NT2/D1 (cell line): ENCODE measurements around the gene CFAP65.

Source experiments
- DNase-seq: peaks from one replicate; pipeline ENCODE4 v3.0.0-alpha.2; 2011; ENCODE audit warnings: low read depth, low spot score
- H3K27me3 ChIP-seq: 2 replicates; pipeline ENCODE4 v1.6.0; 2011; ENCODE audit warnings: mild to moderate bottlenecking; ENCODE audit not compliant: insufficient read length, insufficient read depth
- H3K36me3 ChIP-seq: 2 replicates; pipeline ENCODE4 v1.6.1; 2011; ENCODE audit warnings: mild to moderate bottlenecking, low read length, mixed read lengths; ENCODE audit not compliant: insufficient read depth, insufficient read length
- H3K4me1 ChIP-seq: 2 replicates; pipeline ENCODE4 v1.5.1; 2011; ENCODE audit not compliant: insufficient read depth, insufficient read length
- H3K4me3 ChIP-seq: 2 replicates; pipeline ENCODE4 v1.5.1; 2011; ENCODE audit warnings: low read depth; ENCODE audit not compliant: insufficient read length
- H3K9ac ChIP-seq: 2 replicates; pipeline ENCODE4 v1.6.0; 2011; ENCODE audit warnings: low read depth; ENCODE audit not compliant: insufficient read length
- H3K9me3 ChIP-seq: 2 replicates; pipeline ENCODE4 v1.5.1; 2011; ENCODE audit warnings: mild to moderate bottlenecking, low read length; ENCODE audit not compliant: insufficient read depth
- SUZ12 ChIP-seq: IDR thresholded peaks from 2 replicates; pipeline ENCODE4 v1.6.1; 2011; ENCODE audit not compliant: insufficient read length, insufficient read depth; ENCODE audit errors: extremely low read depth
- YY1 ChIP-seq: IDR thresholded peaks from 2 replicates; pipeline ENCODE4 v1.6.1; 2011; ENCODE audit not compliant: insufficient read length, insufficient read depth
- ZNF274 ChIP-seq: IDR thresholded peaks from 2 replicates; pipeline ENCODE4 v1.6.1; 2011; ENCODE audit warnings: mild to moderate bottlenecking, low read depth, low read length

CFAP65 gene

GRCh38 chr2:219022041-219022440, 19.3 kb downstream of the CFAP65 start:
- peaks cover 12% of the 10 kb centered on the region for H3K4me1 ChIP-seq
- DNase-seq, result no peak
- no peaks in the 10 kb centered on the region for H3K9me3 ChIP-seq
- no peak overlapping the region for H3K9ac ChIP-seq
- H3K36me3 ChIP-seq, result no peaks in the 10 kb centered on the region
- H3K27me3 ChIP-seq, result no peaks in the 10 kb centered on the region
- TF ChIP-seq SUZ12, result no peak
- no peak for TF ChIP-seq ZNF274
- no peak for TF ChIP-seq YY1
- H3K4me3 ChIP-seq, result no peak overlapping the region

- TF ChIP-seq SUZ12 (no peak), ZNF274 (no peak), YY1 (no peak)
- no peaks in the 10 kb centered on the region for H3K9me3 ChIP-seq
- DNase-seq, result no peak
- H3K4me3 ChIP-seq, result no peak overlapping the region
- H3K4me1 ChIP-seq, result peaks cover 12% of the 10 kb centered on the region
- no peaks in the 10 kb centered on the region for H3K36me3 ChIP-seq
- no peak overlapping the region for H3K9ac ChIP-seq
- no peaks in the 10 kb centered on the region for H3K27me3 ChIP-seq
These were observed 19.7 kb downstream of the CFAP65 start for GRCh38 chr2:219021591-219021990.

- Histone ChIP-seq H3K27me3 (peaks cover 1% of the 10 kb centered on the region), H3K36me3 (no peaks in the 10 kb centered on the region), H3K4me1 (peaks cover 12% of the 10 kb centered on the region), H3K9me3 (no peaks in the 10 kb centered on the region), H3K9ac (no peak overlapping the region), H3K4me3 (no peak overlapping the region)
- DNase-seq, result no peak
- TF ChIP-seq YY1 (no peak), SUZ12 (no peak), ZNF274 (no peak)
These were observed 20.5 kb downstream of the CFAP65 start for GRCh38 chr2:219020604-219021365.

- no peak overlapping the region for H3K9ac ChIP-seq
- DNase-seq, result no peak
- peaks cover 13% of the 10 kb centered on the region for H3K27me3 ChIP-seq
- no peak overlapping the region for H3K4me3 ChIP-seq
- H3K9me3 ChIP-seq, result no peaks in the 10 kb centered on the region
- TF ChIP-seq SUZ12, result no peak
- no peak for TF ChIP-seq YY1
- no peak for TF ChIP-seq ZNF274
- H3K4me1 ChIP-seq, result peaks cover 12% of the 10 kb centered on the region
- no peaks in the 10 kb centered on the region for H3K36me3 ChIP-seq
These were observed 21.9 kb downstream of the CFAP65 start for GRCh38 chr2:219019436-219019835.

- H3K36me3 ChIP-seq, result no peaks in the 10 kb centered on the region
- H3K4me3 ChIP-seq, result no peak overlapping the region
- no peaks in the 10 kb centered on the region for H3K9me3 ChIP-seq
- no peak for DNase-seq
- no peak for TF ChIP-seq YY1
- TF ChIP-seq ZNF274, result no peak
- TF ChIP-seq SUZ12, result no peak
- H3K27me3 ChIP-seq, result peaks cover 19% of the 10 kb centered on the region
- H3K9ac ChIP-seq, result no peak overlapping the region
- peaks cover 8% of the 10 kb centered on the region for H3K4me1 ChIP-seq
These were observed 22.6 kb downstream of the CFAP65 start for GRCh38 chr2:219018726-219019125.

GRCh38 chr2:219018286-219018685, 23.0 kb downstream of the CFAP65 start:
- no peak overlapping the region for H3K9ac ChIP-seq
- peaks cover 3% of the 10 kb centered on the region for H3K4me1 ChIP-seq
- H3K27me3 ChIP-seq, result peaks cover 23% of the 10 kb centered on the region
- H3K36me3 ChIP-seq, result no peaks in the 10 kb centered on the region
- DNase-seq, result no peak
- H3K9me3 ChIP-seq, result no peaks in the 10 kb centered on the region
- TF ChIP-seq ZNF274 (no peak), YY1 (no peak), SUZ12 (no peak)
- H3K4me3 ChIP-seq, result no peak overlapping the region

GRCh38 chr2:219017201-219017931, 23.9 kb downstream of the CFAP65 start:
- Histone ChIP-seq H3K4me1 (no peaks in the 10 kb centered on the region), H3K9ac (no peak overlapping the region), H3K4me3 (no peak overlapping the region), H3K9me3 (no peaks in the 10 kb centered on the region), H3K36me3 (no peaks in the 10 kb centered on the region), H3K27me3 (peaks cover 24% of the 10 kb centered on the region)
- DNase-seq, result no peak
- no peak for TF ChIP-seq SUZ12
- no peak for TF ChIP-seq YY1
- no peak for TF ChIP-seq ZNF274
